HCT116 (cell line): Measurements from ENCODE around the gene IQCB1. TPM values are rescaled to one million over a fixed set of nuclear protein-coding genes. Genes with fewer than 3 reads are reported as not detected.

Experiments
- ATAC-seq: fragments of 200-7000 bp; cut with Tn5 transposase; 2 replicates; pipeline ENCODE4 v1.9.1; 2020; ENCODE audit warnings: mild to moderate bottlenecking, moderate library complexity
- BruUV-seq: library from RNA; stranded (reverse); fragments of 400-500 nt; replicated peaks from 2 replicates; lab custom pipeline; 2021; lab: Mats Ljungman, UMichigan
- CTCF ChIA-PET: fragments of 300-600 bp; sonication (Branson Sonifier 250); formaldehyde crosslinking; loops from one replicate; lab custom pipeline; 2021; ENCODE audit warnings: antibody characterized with exemption; lab: Charles Lee
- POLR2A ChIA-PET: fragments of 300-600, 350-600 bp; sonication (Branson Sonifier 250); formaldehyde crosslinking; loops from one replicate; lab custom pipeline; 2021; ENCODE audit warnings: antibody characterized with exemption; lab: Charles Lee
- RAD21 ChIA-PET, 2 experiments: fragments of 300-600 bp; sonication (Branson Sonifier 250); formaldehyde crosslinking; loops; one replicate each; lab custom pipeline; 2023; ENCODE audit warnings: low total read pairs in 2 of 2; ENCODE audit not compliant: uncharacterized antibody in 2 of 2, unreplicated experiment in 2 of 2, low non-redundant PET in 1 of 2; lab: Charles Lee
- DNase-seq: peaks from one replicate; pipeline ENCODE4 v3.0.0-alpha.2; 2010; ENCODE audit warnings: low read depth, low spot score
- H2AFZ ChIP-seq: fragments of 200-600 bp; shearing (Covaris generic), sonication (generic); 2 replicates; pipeline ENCODE4 v1.6.1; 2017; ENCODE audit warnings: low read depth, mixed run types, mixed read lengths, antibody characterized with exemption, low read length; ENCODE audit not compliant: poor library complexity, severe bottlenecking
- H3K27ac ChIP-seq: 2 replicates; pipeline ENCODE4 v1.5.1; 2012; ENCODE audit warnings: low read depth, low read length
- H3K27me3 ChIP-seq: fragments of 200-600 bp; sonication (generic); 2 replicates; pipeline ENCODE4 v1.6.1; 2016; ENCODE audit warnings: mixed run types, low read length, mixed read lengths; ENCODE audit not compliant: insufficient read depth
- H3K36me3 ChIP-seq, 2 experiments: fragments of 200-500 bp in 1 of 2; fragments of 200-600 bp in 1 of 2; sonication (Bioruptor generic) in 1 of 2; sonication (generic) in 1 of 2; 2 replicates each; pipeline versions ENCODE4 v1.5.1 to v1.6.1; 2014 to 2016; ENCODE audit warnings: low read length in 2 of 2, inconsistent platforms in 1 of 2, mixed read lengths in 1 of 2, mixed run types in 1 of 2; ENCODE audit not compliant: insufficient read depth in 2 of 2, control insufficient read depth in 1 of 2
- H3K4me1 ChIP-seq, 2 experiments: fragments of 200-600 bp in 1 of 2; sonication (generic) in 1 of 2; 2 replicates each; pipeline versions ENCODE4 v1.5.1 to v1.6.1; 2012 to 2017; ENCODE audit warnings: low read length in 2 of 2, inconsistent platforms in 1 of 2, mild to moderate bottlenecking in 1 of 2, mixed read lengths in 1 of 2, mixed run types in 1 of 2, moderate library complexity in 1 of 2; ENCODE audit not compliant: insufficient read depth in 2 of 2, control insufficient read depth in 1 of 2
- H3K4me2 ChIP-seq: fragments of 200-600 bp; sonication (generic); 2 replicates; pipeline ENCODE4 v1.6.1; 2017; ENCODE audit warnings: mixed run types, low read length, mixed read lengths
- H3K4me3 ChIP-seq, 2 experiments: fragments of 200-600 bp in 1 of 2; sonication (generic) in 1 of 2; replicated peaks in 1 of 2; 2 replicates each; pipeline ENCODE4 v1.5.1; 2011 to 2016; ENCODE audit warnings: low read length in 2 of 2, control low read depth in 1 of 2, low read depth in 1 of 2, mild to moderate bottlenecking in 1 of 2, mixed read lengths in 1 of 2, mixed run types in 1 of 2
- H3K79me2 ChIP-seq: fragments of 200-600 bp; sonication (generic); 2 replicates; pipeline ENCODE4 v1.6.1; 2017; ENCODE audit warnings: mild to moderate bottlenecking, mixed run types, low read length, moderate library complexity, mixed read lengths; ENCODE audit not compliant: insufficient read depth
- H3K9ac ChIP-seq: fragments of 200-600 bp; sonication (generic); 2 replicates; pipeline ENCODE4 v1.6.1; 2016; ENCODE audit warnings: low read length, mixed read lengths
- H3K9me2 ChIP-seq: fragments of 200-600 bp; sonication (generic), shearing (Covaris generic); 2 replicates; pipeline ENCODE4 v1.6.1; 2017; ENCODE audit warnings: mixed run types, mild to moderate bottlenecking, moderate library complexity; ENCODE audit not compliant: insufficient read depth
- H3K9me3 ChIP-seq, 2 experiments: fragments of 200-500 bp in 1 of 2; fragments of 200-600 bp in 1 of 2; sonication (Bioruptor generic) in 1 of 2; sonication (generic) in 1 of 2; 2 replicates each; pipeline ENCODE4 v1.6.1; 2014 to 2017; ENCODE audit warnings: low read length in 2 of 2, mixed read lengths in 2 of 2, inconsistent platforms in 1 of 2, low read depth in 1 of 2, mild to moderate bottlenecking in 1 of 2, mixed run types in 1 of 2, moderate library complexity in 1 of 2; ENCODE audit not compliant: control insufficient read depth in 1 of 2, insufficient read depth in 1 of 2
- H4K20me1 ChIP-seq: fragments of 200-600 bp; sonication (generic), shearing (Covaris generic); 2 replicates; pipeline ENCODE4 v1.6.1; 2017; ENCODE audit warnings: mixed run types, mild to moderate bottlenecking, moderate library complexity; ENCODE audit not compliant: insufficient read depth
- ATF3 ChIP-seq: IDR thresholded peaks from 2 replicates; pipeline ENCODE4 v1.6.1; 2012
- CBX3 ChIP-seq: IDR thresholded peaks from 2 replicates; pipeline ENCODE4 v1.6.1; 2012; ENCODE audit warnings: low read depth
- EGR1 ChIP-seq: IDR thresholded peaks from 2 replicates; pipeline ENCODE4 v1.6.1; 2012; ENCODE audit warnings: low read depth
- ELF1 ChIP-seq: IDR thresholded peaks from 2 replicates; pipeline ENCODE4 v1.6.1; 2012; ENCODE audit warnings: low read depth, borderline replicate concordance
- EZH2phosphoT487 ChIP-seq: fragments of 200-600 bp; IDR thresholded peaks from 2 replicates; pipeline ENCODE4 v1.6.1; 2018; ENCODE audit warnings: antibody characterized with exemption, borderline replicate concordance
- MAX ChIP-seq: IDR thresholded peaks from 2 replicates; pipeline ENCODE4 v1.6.1; 2012
- POLR2A ChIP-seq: IDR thresholded peaks from 2 replicates; pipeline ENCODE4 v1.7.0; 2011; ENCODE audit warnings: borderline replicate concordance; ENCODE audit not compliant: insufficient read depth, insufficient read length; ENCODE audit errors: extremely low read depth
- RAD21 ChIP-seq: IDR thresholded peaks from 2 replicates; pipeline ENCODE4 v1.6.1; 2012; ENCODE audit warnings: low read depth, mild to moderate bottlenecking
- REST ChIP-seq: IDR thresholded peaks from 2 replicates; pipeline ENCODE4 v1.6.1; 2012; ENCODE audit warnings: low read depth
- SIN3A ChIP-seq: IDR thresholded peaks from 2 replicates; pipeline ENCODE4 v1.6.1; 2012; ENCODE audit warnings: low read depth
- SP1 ChIP-seq: IDR thresholded peaks from 2 replicates; pipeline ENCODE4 v1.6.1; 2012; ENCODE audit warnings: low read depth
- YY1 ChIP-seq: IDR thresholded peaks from 2 replicates; pipeline ENCODE4 v1.6.1; 2011; ENCODE audit warnings: low read length, low read depth, moderate library complexity, mild to moderate bottlenecking; ENCODE audit not compliant: insufficient replicate concordance; ENCODE audit errors: extremely low read depth
- intact Hi-C: fragments of 100-400 bp; cut with micrococcal nuclease; formaldehyde crosslinking; loops from 2 replicates; pipeline ENCODE4 v1.10.0; 2022
- total RNA-seq: library from RNA; stranded (reverse); gene quantifications from one replicate; pipeline ENCODE4 v1.2.1, GENCODE V29; 2021; ENCODE audit not compliant: unreplicated experiment

Gene IQCB1
- total RNA-seq, 1 experiment from 2014 or later = 22.2 TPM

GRCh38 chr3:121736112-121736511 is 98.7 kb downstream of the IQCB1 start:
- peaks cover 68% of the 10 kb centered on the region for H3K79me2 ChIP-seq
- intact Hi-C loops = no loop called here
- no peaks in the 10 kb centered on the region for H3K27me3 ChIP-seq
- H4K20me1 ChIP-seq = no peaks in the 10 kb centered on the region
- ChIA-PET CTCF (no interaction called here), RAD21 (no interaction called here), POLR2A (no interaction called here)
- no peak for DNase-seq
- no peak overlapping the region for H3K4me2 ChIP-seq
- H3K9me3 ChIP-seq = no peaks in the 10 kb centered on the region
- no TSS peak for BruUV-seq
- no peak overlapping the region for H3K4me3 ChIP-seq
- no peak for ATAC-seq
- H3K4me1 ChIP-seq = no peaks in the 10 kb centered on the region
- H3K9me2 ChIP-seq = no peaks in the 10 kb centered on the region
- no peaks in the 10 kb centered on the region for H3K36me3 ChIP-seq
- TF ChIP-seq MAX = no peak
- no peak for TF ChIP-seq REST
- no peak for TF ChIP-seq ELF1
- no peak for TF ChIP-seq CBX3
- TF ChIP-seq RAD21 = no peak
- no peak for TF ChIP-seq SIN3A
- no peak for TF ChIP-seq YY1
- TF ChIP-seq ATF3 = no peak
- no peak for TF ChIP-seq EZH2phosphoT487
- no peak for TF ChIP-seq POLR2A
- no peak for TF ChIP-seq EGR1
- TF ChIP-seq SP1 = no peak
- H3K9ac ChIP-seq = no peak overlapping the region
- no peak overlapping the region for H2AFZ ChIP-seq
- no peak overlapping the region for H3K27ac ChIP-seq
